GM23338 (cell line): ENCODE data around the gene AAGAB. TPM values are rescaled to one million over a fixed set of nuclear protein-coding genes. Genes with fewer than 3 reads are reported as not detected.

ENCODE experiments used
- ATAC-seq: fragments of 200-7000 bp; cut with Tn5 transposase; 3 replicates; pipeline ENCODE4 v1.9.1; 2020
- DNase-seq: peaks from one replicate; pipeline ENCODE4 v3.0.0-alpha.2; 2015; ENCODE audit warnings: low spot score
- H2AFZ ChIP-seq: fragments of 200-600 bp; sonication (generic); 2 replicates; pipeline ENCODE4 v1.8.0; 2016; ENCODE audit warnings: antibody characterized with exemption, mild to moderate bottlenecking, moderate library complexity
- H3F3A ChIP-seq: fragments of 200-600 bp; sonication (generic); replicated peaks from 2 replicates; pipeline ENCODE4 v1.8.0; 2017; ENCODE audit warnings: antibody characterized with exemption, mixed run types, low read depth
- H3K27ac ChIP-seq: fragments of 200-600 bp; sonication (generic); 2 replicates; pipeline ENCODE4 v1.6.1; 2016; ENCODE audit warnings: low read depth
- H3K27me3 ChIP-seq: fragments of 200-600 bp; sonication (generic); 2 replicates; pipeline ENCODE4 v1.8.0; 2016; ENCODE audit warnings: mild to moderate bottlenecking, mixed run types, moderate library complexity; ENCODE audit not compliant: insufficient read depth
- H3K36me3 ChIP-seq: fragments of 200-600 bp; sonication (generic); 2 replicates; pipeline ENCODE4 v1.8.0; 2016; ENCODE audit warnings: mild to moderate bottlenecking; ENCODE audit not compliant: insufficient read depth
- H3K4me1 ChIP-seq: fragments of 200-600 bp; sonication (generic); 2 replicates; pipeline ENCODE4 v1.8.0; 2016; ENCODE audit warnings: mild to moderate bottlenecking, moderate library complexity; ENCODE audit not compliant: insufficient read depth
- H3K4me2 ChIP-seq: fragments of 200-600 bp; sonication (generic); 2 replicates; pipeline ENCODE4 v1.7.1; 2017; ENCODE audit warnings: mixed run types
- H3K4me3 ChIP-seq: fragments of 200-600 bp; sonication (generic); 2 replicates; pipeline ENCODE4 v1.6.1; 2016; ENCODE audit warnings: mixed run types
- H3K79me2 ChIP-seq: fragments of 200-600 bp; sonication (generic); replicated peaks from 2 replicates; pipeline ENCODE4 v1.8.0; 2017; ENCODE audit warnings: mild to moderate bottlenecking; ENCODE audit not compliant: insufficient read depth
- H3K9me2 ChIP-seq: fragments of 200-600 bp; sonication (generic); 2 replicates; pipeline ENCODE4 v1.8.0; 2017; ENCODE audit not compliant: insufficient read depth
- H4K20me1 ChIP-seq: fragments of 200-600 bp; sonication (generic); replicated peaks from 2 replicates; pipeline ENCODE4 v1.8.0; 2017; ENCODE audit warnings: mild to moderate bottlenecking; ENCODE audit not compliant: insufficient read depth
- H3K27ac Mint-ChIP-seq: 2 replicates; pipeline ENCODE4 v1.8.0; 2020; ENCODE audit warnings: inconsistent platforms, mild to moderate bottlenecking, moderate library complexity, mixed read lengths
- H3K27me3 Mint-ChIP-seq: 3 replicates; pipeline ENCODE4 v1.8.0; 2022; ENCODE audit warnings: low read depth, mild to moderate bottlenecking, moderate library complexity, mixed read lengths, inconsistent platforms; ENCODE audit not compliant: insufficient read depth, poor library complexity
- H3K36me3 Mint-ChIP-seq: 3 replicates; pipeline ENCODE4 v1.8.0; 2021; ENCODE audit warnings: low read depth, mild to moderate bottlenecking, inconsistent platforms, moderate library complexity, mixed read lengths
- H3K4me1 Mint-ChIP-seq: 3 replicates; pipeline ENCODE4 v1.8.0; 2020; ENCODE audit warnings: mild to moderate bottlenecking, inconsistent platforms, mixed read lengths
- H3K4me3 Mint-ChIP-seq: 3 replicates; pipeline ENCODE4 v1.8.0; 2021; ENCODE audit warnings: moderate library complexity, mild to moderate bottlenecking, inconsistent platforms, mixed read lengths
- H3K9me3 Mint-ChIP-seq: 3 replicates; pipeline ENCODE4 v1.8.0; 2020; ENCODE audit warnings: moderate library complexity, mild to moderate bottlenecking, inconsistent platforms, mixed read lengths
- CREB1 ChIP-seq: fragments of 250-450 bp; sonication (Bioruptor Pico); IDR thresholded peaks from 2 replicates; pipeline ENCODE4 v1.5.0; 2020; ENCODE audit warnings: low read depth, mild to moderate bottlenecking, moderate library complexity
- ZNF114 ChIP-seq: fragments of 250-450 bp; sonication (Bioruptor Pico); IDR thresholded peaks from 2 replicates; pipeline ENCODE4 v1.5.0; 2020; ENCODE audit warnings: mild to moderate bottlenecking, moderate library complexity
- ZNF331 ChIP-seq: fragments of 250-450 bp; sonication (Bioruptor Pico); IDR thresholded peaks from 2 replicates; pipeline ENCODE4 v1.5.0; 2020; ENCODE audit warnings: low read depth, mild to moderate bottlenecking, moderate library complexity
- polyA plus RNA-seq: library from polyadenylated mRNA; unstranded; fragments of >200 nt; fragmentation: Nextera tagmentation; extraction: Ambion mirVana; gene quantifications from 2 replicates; pipeline ENCODE4 v1.2.1, GENCODE V29; 2016
- total RNA-seq: library from RNA; depleted of rRNA; stranded (reverse); fragments of >200 nt; shearing (Covaris generic); gene quantifications from 2 replicates; pipeline ENCODE4 v1.2.3, GENCODE V29; 2014
- TF ChIP-seq, protein P1 (sequence below): fragments of 250-450 bp; sonication (Bioruptor Pico); IDR thresholded peaks from 2 replicates; pipeline ENCODE4 v1.5.0; 2020; ENCODE audit warnings: mild to moderate bottlenecking, moderate library complexity
- TF ChIP-seq, protein P2 (sequence below), 2 experiments: fragments of 200-600 bp in 1 of 2; sonication (generic) in 1 of 2; conservative IDR thresholded peaks; 2 replicates each; pipeline versions ENCODE4 v1.5.1 to v1.6.1; 2016 to 2017; ENCODE audit warnings: antibody characterized with exemption in 2 of 2, low read depth in 2 of 2, mild to moderate bottlenecking in 2 of 2, moderate library complexity in 1 of 2

The AAGAB gene
- total and polyA plus RNA-seq, 2 experiments from 2014 or later, result 20.8 to 42.8 TPM

DNA sequence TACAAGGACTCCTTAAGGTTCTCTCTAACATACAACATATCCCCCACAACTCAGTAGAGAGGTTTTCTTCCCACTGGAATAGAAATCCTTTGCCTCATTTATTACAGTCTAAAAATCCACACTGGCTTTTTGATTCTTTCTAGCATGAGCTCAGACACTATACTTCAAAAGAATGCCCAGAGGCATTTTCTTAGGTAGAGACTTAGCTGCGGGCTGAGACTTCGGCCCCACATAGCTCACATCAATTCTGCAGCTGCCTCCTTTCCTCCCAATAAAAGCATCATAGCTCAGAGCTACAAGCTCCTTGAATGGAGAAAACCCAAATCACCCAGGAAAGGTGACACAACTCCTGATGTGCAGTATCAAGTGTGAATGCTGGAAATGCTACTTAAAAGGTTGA is 52.4 kb downstream of the AAGAB start:
- no peaks in the 10 kb centered on the region for H3K79me2 ChIP-seq
- H3K4me2 ChIP-seq, result no peak overlapping the region
- no peak overlapping the region for H3K27ac ChIP-seq
- H3K4me1 ChIP-seq, result peaks cover 16% of the 10 kb centered on the region; the same call in 1 of the 2 replicates
- Mint-ChIP-seq H3K27me3 (peaks cover 3% of the 10 kb centered on the region), H3K36me3 (peaks cover 12% of the 10 kb centered on the region; the same call in 2 of the 3 replicates), H3K4me1 (peaks cover 15% of the 10 kb centered on the region; the same call in 2 of the 3 replicates), H3K4me3 (no peak overlapping the region), H3K27ac (no peak overlapping the region), H3K9me3 (no peaks in the 10 kb centered on the region)
- ATAC-seq, result no peak
- no peak overlapping the region for H3K4me3 ChIP-seq
- no peaks in the 10 kb centered on the region for H4K20me1 ChIP-seq
- H2AFZ ChIP-seq, result no peak overlapping the region
- TF ChIP-seq ZNF331 (CRISPR knock-in tag) (no peak), ZNF114 (CRISPR knock-in tag) (no peak), CREB1 (CRISPR knock-in tag) (no peak)
- TF ChIP-seq, protein P1, sequence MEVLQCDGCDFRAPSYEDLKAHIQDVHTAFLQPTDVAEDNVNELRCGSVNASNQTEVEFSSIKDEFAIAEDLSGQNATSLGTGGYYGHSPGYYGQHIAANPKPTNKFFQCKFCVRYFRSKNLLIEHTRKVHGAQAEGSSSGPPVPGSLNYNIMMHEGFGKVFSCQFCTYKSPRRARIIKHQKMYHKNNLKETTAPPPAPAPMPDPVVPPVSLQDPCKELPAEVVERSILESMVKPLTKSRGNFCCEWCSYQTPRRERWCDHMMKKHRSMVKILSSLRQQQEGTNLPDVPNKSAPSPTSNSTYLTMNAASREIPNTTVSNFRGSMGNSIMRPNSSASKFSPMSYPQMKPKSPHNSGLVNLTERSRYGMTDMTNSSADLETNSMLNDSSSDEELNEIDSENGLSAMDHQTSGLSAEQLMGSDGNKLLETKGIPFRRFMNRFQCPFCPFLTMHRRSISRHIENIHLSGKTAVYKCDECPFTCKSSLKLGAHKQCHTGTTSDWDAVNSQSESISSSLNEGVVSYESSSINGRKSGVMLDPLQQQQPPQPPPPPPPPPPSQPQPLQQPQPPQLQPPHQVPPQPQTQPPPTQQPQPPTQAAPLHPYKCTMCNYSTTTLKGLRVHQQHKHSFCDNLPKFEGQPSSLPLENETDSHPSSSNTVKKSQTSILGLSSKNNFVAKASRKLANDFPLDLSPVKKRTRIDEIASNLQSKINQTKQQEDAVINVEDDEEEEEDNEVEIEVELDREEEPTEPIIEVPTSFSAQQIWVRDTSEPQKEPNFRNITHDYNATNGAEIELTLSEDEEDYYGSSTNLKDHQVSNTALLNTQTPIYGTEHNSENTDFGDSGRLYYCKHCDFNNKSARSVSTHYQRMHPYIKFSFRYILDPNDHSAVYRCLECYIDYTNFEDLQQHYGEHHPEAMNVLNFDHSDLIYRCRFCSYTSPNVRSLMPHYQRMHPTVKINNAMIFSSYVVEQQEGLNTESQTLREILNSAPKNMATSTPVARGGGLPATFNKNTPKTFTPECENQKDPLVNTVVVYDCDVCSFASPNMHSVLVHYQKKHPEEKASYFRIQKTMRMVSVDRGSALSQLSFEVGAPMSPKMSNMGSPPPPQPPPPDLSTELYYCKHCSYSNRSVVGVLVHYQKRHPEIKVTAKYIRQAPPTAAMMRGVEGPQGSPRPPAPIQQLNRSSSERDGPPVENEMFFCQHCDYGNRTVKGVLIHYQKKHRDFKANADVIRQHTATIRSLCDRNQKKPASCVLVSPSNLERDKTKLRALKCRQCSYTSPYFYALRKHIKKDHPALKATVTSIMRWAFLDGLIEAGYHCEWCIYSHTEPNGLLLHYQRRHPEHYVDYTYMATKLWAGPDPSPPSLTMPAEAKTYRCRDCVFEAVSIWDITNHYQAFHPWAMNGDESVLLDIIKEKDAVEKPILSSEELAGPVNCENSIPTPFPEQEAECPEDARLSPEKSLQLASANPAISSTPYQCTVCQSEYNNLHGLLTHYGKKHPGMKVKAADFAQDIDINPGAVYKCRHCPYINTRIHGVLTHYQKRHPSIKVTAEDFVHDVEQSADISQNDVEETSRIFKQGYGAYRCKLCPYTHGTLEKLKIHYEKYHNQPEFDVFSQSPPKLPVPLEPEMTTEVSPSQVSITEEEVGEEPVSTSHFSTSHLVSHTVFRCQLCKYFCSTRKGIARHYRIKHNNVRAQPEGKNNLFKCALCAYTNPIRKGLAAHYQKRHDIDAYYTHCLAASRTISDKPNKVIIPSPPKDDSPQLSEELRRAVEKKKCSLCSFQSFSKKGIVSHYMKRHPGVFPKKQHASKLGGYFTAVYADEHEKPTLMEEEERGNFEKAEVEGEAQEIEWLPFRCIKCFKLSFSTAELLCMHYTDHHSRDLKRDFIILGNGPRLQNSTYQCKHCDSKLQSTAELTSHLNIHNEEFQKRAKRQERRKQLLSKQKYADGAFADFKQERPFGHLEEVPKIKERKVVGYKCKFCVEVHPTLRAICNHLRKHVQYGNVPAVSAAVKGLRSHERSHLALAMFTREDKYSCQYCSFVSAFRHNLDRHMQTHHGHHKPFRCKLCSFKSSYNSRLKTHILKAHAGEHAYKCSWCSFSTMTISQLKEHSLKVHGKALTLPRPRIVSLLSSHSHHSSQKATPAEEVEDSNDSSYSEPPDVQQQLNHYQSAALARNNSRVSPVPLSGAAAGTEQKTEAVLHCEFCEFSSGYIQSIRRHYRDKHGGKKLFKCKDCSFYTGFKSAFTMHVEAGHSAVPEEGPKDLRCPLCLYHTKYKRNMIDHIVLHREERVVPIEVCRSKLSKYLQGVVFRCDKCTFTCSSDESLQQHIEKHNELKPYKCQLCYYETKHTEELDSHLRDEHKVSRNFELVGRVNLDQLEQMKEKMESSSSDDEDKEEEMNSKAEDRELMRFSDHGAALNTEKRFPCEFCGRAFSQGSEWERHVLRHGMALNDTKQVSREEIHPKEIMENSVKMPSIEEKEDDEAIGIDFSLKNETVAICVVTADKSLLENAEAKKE (CRISPR knock-in tag), result no peak
- TF ChIP-seq, protein P2, sequence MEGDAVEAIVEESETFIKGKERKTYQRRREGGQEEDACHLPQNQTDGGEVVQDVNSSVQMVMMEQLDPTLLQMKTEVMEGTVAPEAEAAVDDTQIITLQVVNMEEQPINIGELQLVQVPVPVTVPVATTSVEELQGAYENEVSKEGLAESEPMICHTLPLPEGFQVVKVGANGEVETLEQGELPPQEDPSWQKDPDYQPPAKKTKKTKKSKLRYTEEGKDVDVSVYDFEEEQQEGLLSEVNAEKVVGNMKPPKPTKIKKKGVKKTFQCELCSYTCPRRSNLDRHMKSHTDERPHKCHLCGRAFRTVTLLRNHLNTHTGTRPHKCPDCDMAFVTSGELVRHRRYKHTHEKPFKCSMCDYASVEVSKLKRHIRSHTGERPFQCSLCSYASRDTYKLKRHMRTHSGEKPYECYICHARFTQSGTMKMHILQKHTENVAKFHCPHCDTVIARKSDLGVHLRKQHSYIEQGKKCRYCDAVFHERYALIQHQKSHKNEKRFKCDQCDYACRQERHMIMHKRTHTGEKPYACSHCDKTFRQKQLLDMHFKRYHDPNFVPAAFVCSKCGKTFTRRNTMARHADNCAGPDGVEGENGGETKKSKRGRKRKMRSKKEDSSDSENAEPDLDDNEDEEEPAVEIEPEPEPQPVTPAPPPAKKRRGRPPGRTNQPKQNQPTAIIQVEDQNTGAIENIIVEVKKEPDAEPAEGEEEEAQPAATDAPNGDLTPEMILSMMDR (conservative IDR thresholded peaks at IDR 0.05; ENCODE audit: low read depth in 2 of 2), result no peak
- H3K9me2 ChIP-seq, result no peaks in the 10 kb centered on the region
- no peaks in the 10 kb centered on the region for H3K27me3 ChIP-seq
- H3F3A ChIP-seq, result no peaks in the 10 kb centered on the region
- no peak for DNase-seq
- 0 out of 2 replicates have a peak, but pooled peaks cover 3% of the 10 kb centered on the region for H3K36me3 ChIP-seq
